Measurements from ENCODE around the gene PAPLN. TPM values are rescaled to one million over a fixed set of nuclear protein-coding genes. Genes with fewer than 3 reads are reported as not detected.

The PAPLN gene
- total RNA-seq, 4 donors from 2014 or later: 8.1 to 27.2 (median 12.7) TPM

- Histone ChIP-seq H3K27ac (no peak overlapping the region), H3K9me3 (no peaks in the 10 kb centered on the region)
- no peak for DNase-seq
Observed at GRCh38 chr14:73231981-73232851, 5.1 kb upstream of the PAPLN start.

GRCh38 chr14:73232984-73233383, 4.3 kb upstream of the PAPLN start:
- peak overlapping the region in 1 of 4 donors; percentile 6 for H3K27ac ChIP-seq
- peaks cover 0 to 36% (median 8%) of the 10 kb centered on the region in 4 donors for H3K4me1 ChIP-seq
- no peak overlapping the region for H3K4me3 ChIP-seq
- TF ChIP-seq CTCF (IDR thresholded peaks at IDR 0.05) (no peak), POLR2A (IDR thresholded peaks at IDR 0.05) (no peak)
- H3K27me3 ChIP-seq: no peaks in the 10 kb centered on the region
- H3K9me3 ChIP-seq: no peaks in the 10 kb centered on the region
- no peaks in the 10 kb centered on the region for H3K36me3 ChIP-seq
- DNase-seq: no peak

More at GRCh38 chr14:73231981-73232851, 5.1 kb upstream of the PAPLN start:
- H3K27me3 ChIP-seq: no peaks in the 10 kb centered on the region
- H3K36me3 ChIP-seq: peaks cover 0 to 3% (median 0%) of the 10 kb centered on the region in 3 donors
- TF ChIP-seq POLR2A (IDR thresholded peaks at IDR 0.05) (no peak), CTCF (IDR thresholded peaks at IDR 0.05) (peak in 2 of 6 experiments; percentile 18 to 20)
- H3K4me1 ChIP-seq: peaks cover 0 to 31% (median under 1%) of the 10 kb centered on the region in 4 donors
- no peak overlapping the region for H3K4me3 ChIP-seq

GRCh38 chr14:73233564-73233963, 3.7 kb upstream of the PAPLN start:
- Histone ChIP-seq H3K36me3 (no peaks in the 10 kb centered on the region), H3K4me1 (peaks cover 0 to 36% (median 14%) of the 10 kb centered on the region in 4 donors), H3K27ac (no peak overlapping the region), H3K4me3 (no peak overlapping the region), H3K9me3 (no peaks in the 10 kb centered on the region), H3K27me3 (no peaks in the 10 kb centered on the region)
- no peak for DNase-seq
- TF ChIP-seq POLR2A (IDR thresholded peaks at IDR 0.05): no peak
- no peak for TF ChIP-seq CTCF (IDR thresholded peaks at IDR 0.05)

DNA sequence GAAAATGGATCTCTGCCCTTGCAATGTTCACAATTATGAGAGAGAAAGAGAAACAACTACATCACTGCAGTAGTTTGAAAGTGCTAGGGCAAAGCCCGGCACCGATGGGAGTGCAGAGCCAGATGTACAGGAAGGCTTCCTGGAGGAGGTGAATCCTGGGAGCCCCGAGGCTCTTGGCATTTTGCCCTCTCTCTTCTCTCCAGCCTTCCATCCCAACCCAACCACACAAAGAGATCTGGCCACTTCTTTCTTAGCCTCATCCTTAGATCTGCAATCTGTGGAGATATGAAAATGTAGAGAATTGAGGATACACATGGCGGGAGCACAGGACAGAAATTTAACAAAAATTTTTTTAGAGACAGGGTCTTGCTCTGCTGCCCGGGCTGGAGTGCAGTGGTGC, 3.3 kb upstream of the PAPLN start:
- H3K4me1 ChIP-seq: peaks cover 0 to 36% (median 15%) of the 10 kb centered on the region in 4 donors
- no peak overlapping the region for H3K4me3 ChIP-seq
- H3K27ac ChIP-seq: no peak overlapping the region
- H3K9me3 ChIP-seq: no peaks in the 10 kb centered on the region
- no peak for DNase-seq
- TF ChIP-seq POLR2A (IDR thresholded peaks at IDR 0.05) (no peak), CTCF (IDR thresholded peaks at IDR 0.05) (no peak)
- no peaks in the 10 kb centered on the region for H3K36me3 ChIP-seq
- no peaks in the 10 kb centered on the region for H3K27me3 ChIP-seq

DNA sequence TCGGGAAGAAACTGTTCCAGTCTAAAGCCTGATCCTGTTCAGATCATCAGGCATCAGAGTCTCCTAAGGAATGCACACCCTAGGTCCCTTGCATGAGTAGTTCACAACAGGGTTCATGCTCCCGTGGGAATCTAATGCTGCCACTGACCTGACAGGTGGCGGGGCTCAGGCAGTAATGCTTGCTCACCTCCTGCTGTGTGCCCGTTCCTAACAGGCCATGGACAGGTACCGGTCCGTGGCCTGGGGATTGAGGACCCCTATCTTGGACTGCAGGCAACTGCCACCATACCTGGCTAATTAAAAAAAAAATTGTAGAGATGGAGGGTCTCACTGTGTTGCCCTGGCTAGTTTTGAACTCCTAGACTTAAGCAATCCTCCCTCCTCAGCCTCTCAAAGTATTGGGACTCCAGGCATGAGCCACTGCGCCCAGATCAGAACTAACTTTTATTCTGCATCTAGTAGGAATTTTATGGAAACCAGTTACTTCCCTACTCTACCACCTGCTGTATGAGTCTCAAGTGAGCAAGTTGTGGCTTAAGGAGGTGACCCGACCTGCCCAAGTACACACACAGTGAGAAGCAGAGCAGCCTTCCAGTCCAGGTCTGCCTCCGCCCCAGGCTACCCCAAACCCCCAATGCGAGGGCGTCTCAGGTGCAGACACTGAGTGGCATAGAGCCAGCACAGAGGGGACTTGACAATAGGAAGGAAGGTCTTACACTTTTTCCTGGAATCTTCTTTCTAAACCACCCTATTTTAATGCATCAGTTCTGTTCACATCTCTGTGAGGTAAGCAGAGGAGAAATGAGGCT, 2.5 kb upstream of the PAPLN start:
- Histone ChIP-seq H3K4me1 (peaks cover 0 to 41% (median 17%) of the 10 kb centered on the region in 4 donors), H3K9me3 (no peaks in the 10 kb centered on the region), H3K4me3 (no peak overlapping the region), H3K36me3 (no peaks in the 10 kb centered on the region), H3K27ac (peak overlapping the region in 1 of 4 donors; percentile 7), H3K27me3 (no peaks in the 10 kb centered on the region)
- TF ChIP-seq POLR2A (IDR thresholded peaks at IDR 0.05): no peak
- TF ChIP-seq CTCF (IDR thresholded peaks at IDR 0.05): no peak
- DNase-seq: no peak
